Prostate gland (tissue), 2 donors: ENCODE data around the gene ARSJ. TPM values are rescaled to one million over a fixed set of nuclear protein-coding genes. Genes with fewer than 3 reads are reported as not detected.

Experiments
- DNase-seq: peaks from one replicate; pipeline ENCODE4 v3.0.0-alpha.2; 2019; ENCODE audit warnings: low spot score
- H3K27ac ChIP-seq, 2 donors: fragments of 200-600 bp; sonication (generic); 2 replicates each; pipeline ENCODE4 v1.5.1; 2017 to 2019
- H3K27me3 ChIP-seq: fragments of 200-600 bp; sonication (generic); replicated peaks from 2 replicates; pipeline ENCODE4 v1.5.1; 2019; ENCODE audit not compliant: insufficient read depth
- H3K36me3 ChIP-seq, 2 donors: fragments of 200-600 bp; sonication (generic); 1 replicate in 1 of 2; 2 replicates in 1 of 2; pipeline versions ENCODE4 v1.5.1 to v1.8.1; 2017 to 2019
- H3K4me1 ChIP-seq: fragments of 200-600 bp; sonication (generic); replicated peaks from 2 replicates; pipeline ENCODE4 v1.5.1; 2019
- H3K4me3 ChIP-seq, 2 donors: fragments of 200-600 bp; sonication (generic); 2 replicates each; pipeline ENCODE4 v1.5.1; 2017 to 2019
- H3K9me3 ChIP-seq: fragments of 200-600 bp; sonication (generic); 2 replicates; pipeline ENCODE4 v1.5.1; 2017
- POLR2A ChIP-seq: fragments of 450-650 bp; IDR thresholded peaks from one replicate; pipeline ENCODE4 v1.6.1; 2016; ENCODE audit warnings: antibody characterized with exemption, mild to moderate bottlenecking
- POLR2AphosphoS5 ChIP-seq: sonication (generic); formaldehyde crosslinking; IDR thresholded peaks from one replicate; pipeline ENCODE4 v1.6.1; 2017; ENCODE audit warnings: antibody characterized with exemption
- WGBS: methylation state at CpG from one replicate; pipeline ENCODE4 v1.1.5; 2018; 5-methylcytosine and 5-hydroxymethylcytosine counted together
- intact Hi-C: fragments of 100-400 bp; cut with DNase I; formaldehyde crosslinking; loops from one replicate; pipeline ENCODE4 v1.14.2; 2022
- total RNA-seq, 2 donors: library from RNA; depleted of rRNA; stranded (reverse); fragments of >200 nt; gene quantifications; one replicate each; pipeline ENCODE4 v1.1.0, GENCODE V29; 2016
- TF ChIP-seq, protein P1 (sequence below), 4 experiments: fragments of 200-600 bp in 2 of 4; fragments of 450-650 bp in 2 of 4; sonication (generic) in 2 of 4; IDR thresholded peaks; 1 replicate in 3 of 4; 2 replicates in 1 of 4; pipeline ENCODE4 v1.5.1; 2016 to 2019; ENCODE audit warnings: antibody characterized with exemption in 4 of 4, mild to moderate bottlenecking in 2 of 4, moderate library complexity in 2 of 4

The ARSJ gene
- total RNA-seq, 2 donors from 2014 or later, result 8.8 to 12.5 TPM

DNA sequence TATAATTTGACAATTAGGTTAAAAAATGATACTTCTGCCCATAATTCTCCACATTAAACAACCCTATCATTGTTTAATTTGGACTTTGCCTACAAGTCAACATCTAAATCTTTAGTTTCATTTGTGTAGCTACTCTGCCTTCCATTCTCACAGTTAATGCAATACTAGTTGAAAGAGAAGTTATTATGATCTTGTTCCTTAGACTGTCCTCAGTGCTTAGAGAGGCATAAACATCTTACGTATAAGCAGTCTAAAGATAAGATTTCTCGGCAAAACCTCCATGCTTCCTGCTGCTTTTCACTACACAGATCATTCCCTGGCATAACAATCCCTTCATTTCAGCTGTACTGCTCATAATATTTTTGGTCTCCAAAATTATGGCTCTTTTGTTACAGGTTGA is 112.8 kb downstream of the ARSJ start:
- no peak for TF ChIP-seq POLR2AphosphoS5
- no peak for TF ChIP-seq POLR2A
- TF ChIP-seq, protein P1, sequence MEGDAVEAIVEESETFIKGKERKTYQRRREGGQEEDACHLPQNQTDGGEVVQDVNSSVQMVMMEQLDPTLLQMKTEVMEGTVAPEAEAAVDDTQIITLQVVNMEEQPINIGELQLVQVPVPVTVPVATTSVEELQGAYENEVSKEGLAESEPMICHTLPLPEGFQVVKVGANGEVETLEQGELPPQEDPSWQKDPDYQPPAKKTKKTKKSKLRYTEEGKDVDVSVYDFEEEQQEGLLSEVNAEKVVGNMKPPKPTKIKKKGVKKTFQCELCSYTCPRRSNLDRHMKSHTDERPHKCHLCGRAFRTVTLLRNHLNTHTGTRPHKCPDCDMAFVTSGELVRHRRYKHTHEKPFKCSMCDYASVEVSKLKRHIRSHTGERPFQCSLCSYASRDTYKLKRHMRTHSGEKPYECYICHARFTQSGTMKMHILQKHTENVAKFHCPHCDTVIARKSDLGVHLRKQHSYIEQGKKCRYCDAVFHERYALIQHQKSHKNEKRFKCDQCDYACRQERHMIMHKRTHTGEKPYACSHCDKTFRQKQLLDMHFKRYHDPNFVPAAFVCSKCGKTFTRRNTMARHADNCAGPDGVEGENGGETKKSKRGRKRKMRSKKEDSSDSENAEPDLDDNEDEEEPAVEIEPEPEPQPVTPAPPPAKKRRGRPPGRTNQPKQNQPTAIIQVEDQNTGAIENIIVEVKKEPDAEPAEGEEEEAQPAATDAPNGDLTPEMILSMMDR (IDR thresholded peaks at IDR 0.05), result no peak
- Histone ChIP-seq H3K36me3 (no peaks in the 10 kb centered on the region), H3K4me3 (no peak overlapping the region), H3K9me3 (no peaks in the 10 kb centered on the region), H3K27ac (no peak overlapping the region), H3K27me3 (no peaks in the 10 kb centered on the region), H3K4me1 (no peaks in the 10 kb centered on the region)
- DNase-seq, result no peak
- WGBS, result 91% methylated on average over 2 of the region's 2 CpGs
- intact Hi-C loops, result no loop called here

DNA sequence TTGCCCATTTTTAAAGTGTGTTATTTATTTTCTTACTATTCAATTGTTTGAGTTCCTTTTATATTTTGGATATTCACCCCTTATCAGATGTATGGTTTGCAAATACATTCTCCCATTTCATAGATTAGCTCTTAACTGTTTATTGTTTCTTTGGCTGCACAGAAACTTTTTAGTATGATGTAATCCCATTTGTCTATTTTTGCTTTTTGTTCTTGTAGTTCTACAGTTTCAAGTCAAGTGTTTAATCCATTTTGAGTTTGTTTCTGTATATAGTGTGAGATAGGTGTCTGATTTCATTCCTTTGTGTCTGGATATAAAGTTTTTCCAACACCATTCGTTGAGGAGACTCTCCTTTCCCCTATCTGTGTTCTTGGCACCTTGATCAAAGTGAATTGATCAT is 120.5 kb downstream of the ARSJ start:
- DNase-seq, result no peak
- intact Hi-C loops, result no loop called here
- H3K27ac ChIP-seq, result no peak overlapping the region
- no peaks in the 10 kb centered on the region for H3K4me1 ChIP-seq
- H3K27me3 ChIP-seq, result no peaks in the 10 kb centered on the region
- TF ChIP-seq POLR2AphosphoS5 (no peak), POLR2A (no peak)
- TF ChIP-seq, protein P1 (IDR thresholded peaks at IDR 0.05), result no peak
- no peaks in the 10 kb centered on the region for H3K9me3 ChIP-seq
- no peak overlapping the region for H3K4me3 ChIP-seq
- 21% methylated on average over 1 of the region's 1 CpG for WGBS
- H3K36me3 ChIP-seq, result no peaks in the 10 kb centered on the region

DNA sequence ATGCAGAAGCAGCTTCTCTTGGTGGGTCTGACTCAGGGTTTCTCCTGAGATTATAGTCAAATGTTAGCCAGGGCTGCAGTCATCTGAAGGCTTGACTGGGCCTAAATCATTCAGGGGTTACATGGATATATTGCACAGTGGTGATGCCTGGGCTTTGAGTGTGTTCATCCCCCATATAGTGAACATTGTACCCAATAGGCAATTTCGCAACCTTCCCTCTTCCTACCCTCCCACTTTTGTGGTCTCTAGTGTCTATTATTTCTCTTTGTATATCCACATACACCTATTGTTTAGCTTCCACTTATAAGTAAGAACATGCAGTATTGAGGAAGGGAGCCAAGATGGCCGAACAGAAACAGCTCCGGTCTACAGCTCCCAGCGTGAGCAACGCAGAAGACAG is 127.6 kb downstream of the ARSJ start:
- no peaks in the 10 kb centered on the region for H3K9me3 ChIP-seq
- TF ChIP-seq, protein P1 (IDR thresholded peaks at IDR 0.05), result no peak
- 79% methylated on average over 5 of the region's 5 CpGs for WGBS
- H3K4me3 ChIP-seq, result no peak overlapping the region
- H3K4me1 ChIP-seq, result no peaks in the 10 kb centered on the region
- no peak overlapping the region for H3K27ac ChIP-seq
- intact Hi-C loops, result no loop called here
- no peaks in the 10 kb centered on the region for H3K36me3 ChIP-seq
- DNase-seq, result no peak
- no peaks in the 10 kb centered on the region for H3K27me3 ChIP-seq

Other genes with a start within 250 kb of the ARSJ start
- gene CAMK2D, start 217.9 kb downstream of the ARSJ start, total RNA-seq, result 10 to 100 TPM; 48.7 to 88.8 TPM